HPDE6-E6E7 (cell line): ENCODE data around the gene DDRGK1.
A peak's percentile ranks its signal among the peaks of the same experiment; 100 is the strongest.
"Not testable (repeated sequence)": the region's sequence is repeated elsewhere in the genome, so short reads cannot be mapped to it uniquely, and the experiment has no call there.

Source experiments
- DNase-seq: peaks from one replicate; pipeline ENCODE4 v3.0.0; 2011; ENCODE audit warnings: missing footprints; ENCODE audit errors: extremely low spot score

DDRGK1 gene

DNA sequence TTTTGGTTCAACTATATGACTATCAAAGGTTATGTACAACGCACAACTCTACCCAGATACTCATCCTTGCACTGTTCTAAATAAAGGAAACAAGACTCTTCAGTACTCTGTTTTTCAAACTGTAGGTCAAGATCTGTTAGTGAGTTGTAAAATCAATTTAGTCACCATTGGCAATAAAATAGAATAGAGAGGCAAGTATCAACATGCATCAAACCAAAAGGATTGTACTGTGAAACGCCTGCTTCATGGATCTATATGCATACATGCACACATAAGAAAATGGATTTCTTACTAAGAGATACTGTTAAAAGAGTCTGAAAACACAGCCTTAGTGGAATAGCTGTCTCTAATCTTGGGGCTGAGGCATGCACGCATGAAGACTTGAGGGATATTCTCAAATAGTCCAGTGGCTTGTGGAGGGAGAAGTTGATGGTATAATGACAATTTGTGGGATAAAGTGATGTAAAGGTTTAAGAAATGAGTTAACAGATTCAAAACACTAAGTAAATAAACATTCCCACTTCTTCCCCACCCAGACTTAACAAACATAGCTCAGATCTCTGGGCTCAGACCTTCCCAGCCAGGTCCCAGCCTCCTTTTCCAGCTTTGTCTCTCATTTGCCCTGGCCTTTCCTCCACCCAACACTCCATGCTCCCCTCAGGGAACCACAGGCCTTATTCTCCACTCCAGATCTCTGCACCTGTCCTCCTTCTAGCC, 20.4 kb downstream of the DDRGK1 start:
- no peak for DNase-seq

DNA sequence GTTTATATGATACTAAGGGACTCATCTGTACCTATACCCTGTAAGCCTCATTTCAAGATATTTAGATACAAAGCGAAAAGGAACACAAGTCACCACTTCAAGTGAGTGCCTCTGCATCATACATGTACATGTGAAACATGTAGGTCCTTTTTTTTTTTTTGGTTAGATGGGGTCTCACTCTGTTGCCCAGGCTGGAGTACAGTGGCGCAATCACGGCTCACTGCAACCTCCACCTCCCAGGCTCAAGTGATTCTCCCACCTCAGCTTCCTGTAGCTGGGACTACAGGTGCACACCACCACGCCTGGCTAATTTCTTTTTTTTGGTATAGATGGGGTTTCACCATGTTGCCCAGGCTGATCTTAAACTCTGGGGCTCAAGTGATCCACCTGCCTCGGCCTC, 22.1 kb downstream of the DDRGK1 start:
- not testable (repeated sequence) for DNase-seq

GRCh38 chr20:3181270-3181669, 23.2 kb downstream of the DDRGK1 start:
- DNase-seq = no peak

GRCh38 chr20:3180319-3180718, 24.2 kb downstream of the DDRGK1 start:
- DNase-seq = no peak

DNA sequence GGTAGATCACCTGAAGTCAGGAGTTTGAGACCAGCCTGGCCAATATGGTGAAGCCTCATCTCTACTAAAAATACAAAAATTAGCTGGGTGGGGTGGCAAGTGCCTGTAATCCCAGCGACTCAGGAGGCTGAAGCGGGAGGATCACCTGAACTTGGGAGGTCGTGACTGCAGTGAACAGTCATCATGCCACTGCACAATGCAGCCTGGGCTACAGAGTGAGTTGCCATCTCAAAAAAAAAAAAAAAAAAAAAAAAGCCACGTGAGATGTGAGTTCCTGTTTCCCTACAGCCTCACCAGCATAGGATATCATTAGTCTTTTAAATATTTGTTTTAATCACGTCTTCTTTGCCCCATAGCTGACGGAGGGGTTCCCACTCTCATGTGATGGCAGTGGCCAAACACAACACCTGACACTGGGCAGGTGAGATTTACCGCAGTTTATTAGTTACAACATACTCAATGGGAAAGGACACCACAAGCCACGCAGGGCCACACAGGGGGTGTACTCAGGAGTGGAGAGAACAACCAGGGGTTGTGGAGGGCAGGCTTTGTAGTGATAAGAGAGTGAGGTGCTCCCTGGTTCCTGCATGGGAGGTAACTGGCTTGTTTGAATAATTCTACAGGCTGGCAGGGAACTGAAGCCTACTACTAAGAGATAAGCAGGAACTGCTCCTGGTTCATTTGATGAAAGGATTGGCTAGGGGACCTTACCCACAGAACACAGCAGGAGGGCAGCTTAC, 26.6 kb downstream of the DDRGK1 start:
- no peak for DNase-seq

DNA sequence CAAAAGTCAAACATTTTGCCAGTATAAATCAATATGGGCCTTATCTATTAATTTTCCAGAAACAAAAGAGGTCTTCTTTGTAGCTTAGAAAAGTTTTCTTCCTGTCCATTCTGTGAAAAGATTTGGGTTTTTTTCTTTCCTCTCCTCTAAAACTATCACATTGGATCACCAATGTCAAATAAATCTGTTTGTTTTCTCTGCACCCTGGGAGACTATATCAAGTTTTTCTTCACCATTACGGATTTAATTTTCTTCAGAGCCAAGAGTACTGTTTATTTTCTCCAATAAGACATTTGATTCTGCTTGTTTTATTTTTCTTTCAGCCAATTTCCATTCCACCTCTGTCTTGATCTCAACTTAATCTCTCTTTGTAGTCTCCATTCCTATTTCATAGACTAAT, 29.2 kb downstream of the DDRGK1 start:
- no peak for DNase-seq

DNA sequence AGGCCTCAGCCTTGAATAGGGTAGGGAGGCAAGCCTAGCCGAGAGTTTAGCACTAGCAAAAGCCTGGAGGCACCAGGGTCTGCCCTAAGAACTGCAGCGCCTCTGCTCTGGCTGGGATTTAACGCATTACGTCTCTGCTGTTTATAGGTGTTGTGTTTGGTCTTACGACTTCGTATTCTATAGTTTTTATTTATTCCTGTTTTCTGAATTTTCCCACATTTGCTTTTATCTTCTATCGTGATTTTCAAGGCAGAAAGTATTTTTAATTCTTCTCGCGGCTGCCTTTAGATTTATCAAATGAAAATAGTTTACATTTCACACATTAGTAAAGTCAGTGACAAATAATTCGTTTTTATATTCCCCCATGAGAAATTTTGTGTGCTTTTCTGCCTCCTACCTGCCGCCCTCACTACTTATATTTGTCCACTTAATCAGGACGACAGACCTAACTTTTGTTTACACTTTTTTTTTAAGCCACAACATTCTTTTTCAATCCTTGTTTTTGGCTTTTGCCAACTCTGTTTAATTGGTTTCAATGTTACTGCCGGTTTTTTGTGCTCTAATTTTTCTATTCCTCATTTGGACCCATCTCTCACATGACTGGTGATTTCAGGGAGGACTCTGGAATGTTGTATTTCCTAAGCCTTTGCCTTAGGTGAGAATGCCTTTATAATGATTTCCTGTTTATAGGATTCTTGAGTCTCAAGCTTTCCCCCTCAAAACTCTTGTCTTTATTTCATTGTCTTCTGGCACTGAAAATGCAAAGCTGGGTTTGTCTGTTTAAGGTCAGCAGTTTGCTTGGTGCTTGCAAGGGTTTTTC, 29.8 kb downstream of the DDRGK1 start:
- no peak for DNase-seq

DNA sequence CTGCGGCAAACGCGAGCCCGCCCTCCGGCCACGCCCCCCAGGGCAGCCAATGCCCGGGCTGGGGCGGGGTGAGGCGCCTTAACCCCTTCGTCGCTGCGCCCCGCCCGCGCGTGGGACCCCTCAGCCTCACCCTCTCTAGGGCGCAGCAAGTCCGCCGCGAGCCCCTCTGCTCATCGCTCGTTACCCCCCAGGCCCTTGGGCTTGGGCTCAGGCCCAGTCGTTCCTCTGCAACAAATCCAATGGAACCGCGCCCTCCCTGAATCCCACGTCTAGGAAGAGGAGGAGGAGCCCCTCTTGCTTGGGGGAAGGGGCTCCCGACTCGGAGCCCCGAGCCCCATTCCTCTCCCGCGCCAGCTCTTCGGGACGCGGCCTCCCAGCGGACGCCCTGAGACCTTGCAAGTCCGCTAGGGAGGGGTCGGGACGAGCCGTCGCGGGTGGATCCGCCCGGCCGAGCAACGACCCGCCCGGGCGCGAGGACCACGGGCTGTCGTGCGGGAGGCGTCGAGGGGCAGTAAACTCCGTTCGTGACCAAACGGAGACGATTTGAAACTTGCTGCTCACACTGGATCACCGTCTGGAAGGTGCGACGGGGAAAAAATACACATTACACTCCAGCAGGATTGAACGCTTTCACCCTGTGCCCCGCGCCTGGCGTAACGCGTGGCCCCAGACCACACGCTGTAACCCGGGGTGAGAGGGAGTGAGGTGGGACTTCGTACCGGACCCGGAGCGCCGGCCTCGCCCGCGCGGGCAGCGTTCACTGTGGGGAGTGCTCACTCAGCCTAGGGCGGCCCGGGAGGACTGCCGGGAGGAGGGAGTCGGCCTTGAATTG, 30.7 kb downstream of the DDRGK1 start:
- DNase-seq = peak; percentile 98

GRCh38 chr20:3172933-3173609, 31.4 kb downstream of the DDRGK1 start, which contains the start of gene LZTS3:
LZTS3 (minus strand) TSS chr20:3173549; CDS start chr20:3167163, 6,386 bp downstream.
- DNase-seq = no peak

- DNase-seq = no peak
These were observed 32.2 kb downstream of the DDRGK1 start for GRCh38 chr20:3172126-3172932.

DNA sequence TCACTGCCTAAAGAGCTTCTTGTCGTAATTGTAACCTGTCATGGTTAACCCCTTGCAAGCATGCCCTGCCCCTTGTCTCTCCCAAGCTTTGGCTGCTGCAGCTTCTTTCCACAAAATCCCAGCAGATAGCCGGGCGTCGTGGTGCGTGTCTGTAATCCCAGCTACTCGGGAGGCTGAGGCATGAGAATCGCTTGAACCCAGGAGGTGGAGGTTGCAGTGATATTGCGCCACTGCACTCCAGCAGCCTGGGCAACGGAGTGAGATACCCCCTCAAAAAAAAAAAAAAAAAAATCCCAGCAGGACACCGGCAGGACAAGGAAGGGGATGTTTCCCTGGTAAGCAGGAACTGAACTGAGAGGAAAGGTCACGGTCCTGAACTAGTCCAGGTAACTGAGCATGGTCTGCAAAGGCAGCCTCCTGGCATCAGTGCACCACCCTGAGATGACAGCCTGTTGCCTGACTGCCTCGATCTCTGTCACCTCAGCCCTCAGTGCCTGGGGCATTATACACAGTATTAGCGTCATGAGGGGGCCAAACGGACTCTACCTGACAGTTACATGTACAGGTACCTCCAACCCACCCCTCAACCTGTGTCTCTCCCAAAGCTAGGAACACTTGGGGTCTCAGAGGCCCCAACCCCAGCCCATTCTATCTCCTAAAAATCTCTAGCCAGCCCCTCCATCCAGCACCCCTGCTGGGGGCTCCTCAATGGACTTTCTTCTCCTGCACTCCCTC, 32.9 kb downstream of the DDRGK1 start:
- no peak for DNase-seq

DNA sequence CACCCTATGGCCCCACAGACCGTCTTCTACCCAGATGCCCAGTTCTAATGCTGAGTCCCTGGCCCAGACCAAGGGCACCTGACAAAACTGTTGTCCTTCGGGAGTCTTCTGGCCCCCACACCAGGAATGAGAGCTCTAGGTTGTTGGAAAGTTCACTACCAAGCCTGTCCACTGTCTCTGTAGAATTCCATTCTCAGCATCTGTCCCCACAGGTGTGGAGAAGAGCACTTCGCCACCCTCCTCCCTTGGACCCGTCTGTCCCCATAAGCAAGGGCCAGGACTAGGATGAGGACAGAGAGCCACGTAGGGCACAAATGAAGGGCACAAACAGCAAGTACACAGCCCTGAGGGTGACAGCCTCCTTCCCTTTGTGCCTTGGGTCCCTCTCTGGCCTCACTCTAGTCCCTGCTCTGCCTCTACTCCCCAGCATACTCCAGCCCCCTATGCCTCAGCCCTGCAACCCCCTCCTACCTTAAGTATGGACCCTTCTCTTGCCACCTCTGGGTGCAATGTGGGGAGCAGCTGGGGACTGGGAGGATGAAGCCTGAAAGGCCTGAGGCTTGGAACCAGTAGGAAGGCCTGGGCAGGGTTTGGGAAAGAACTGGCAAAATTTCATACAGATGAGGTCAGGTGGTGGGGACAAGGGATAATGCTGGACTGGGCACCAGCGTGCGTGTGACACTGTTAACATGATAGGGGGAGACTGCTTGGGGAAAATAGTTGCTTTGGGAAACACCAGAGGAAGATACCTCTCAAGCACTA, 35.5 kb downstream of the DDRGK1 start:
- no peak for DNase-seq

GRCh38 chr20:3168079-3168828, 36.2 kb downstream of the DDRGK1 start:
- no peak for DNase-seq

GRCh38 chr20:3167738-3168078, 36.8 kb downstream of the DDRGK1 start:
- no peak for DNase-seq

GRCh38 chr20:3166913-3167342, 37.6 kb downstream of the DDRGK1 start:
- no peak for DNase-seq

DNA sequence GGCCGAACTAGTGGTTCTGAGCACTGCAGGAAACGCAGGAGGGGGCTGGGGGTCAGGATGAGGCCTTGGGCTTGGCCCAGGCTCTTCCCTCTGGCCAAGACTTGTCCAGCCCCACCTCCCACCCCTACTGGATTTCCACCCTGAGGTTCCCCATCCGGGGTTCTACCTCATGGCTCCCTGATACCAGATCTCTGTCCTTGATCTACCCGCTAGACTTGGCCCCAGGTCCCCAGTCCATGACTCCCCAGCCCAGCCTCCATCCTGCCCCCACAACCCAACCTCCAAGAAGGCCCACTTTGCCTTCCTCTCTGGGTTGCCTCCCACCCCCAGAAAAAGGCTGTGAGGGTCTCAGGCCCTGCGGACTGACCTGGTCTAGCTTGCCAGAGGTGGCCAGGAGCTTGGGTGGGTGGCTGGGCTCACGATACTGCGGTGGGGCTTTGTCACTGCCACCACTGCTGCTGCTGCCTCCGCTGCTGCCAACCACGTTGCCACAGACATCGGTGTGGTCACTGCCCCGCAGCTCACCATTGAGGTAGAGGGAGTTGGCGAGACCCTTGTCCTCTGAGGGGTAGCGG, 38.1 kb downstream of the DDRGK1 start:
- DNase-seq = no peak

GRCh38 chr20:3165473-3166337, 38.8 kb downstream of the DDRGK1 start:
- no peak for DNase-seq
